HG03060 (cell line): Measurements from ENCODE around the gene TMEM198.

Experiments used
- ATAC-seq: cut with Tn5 transposase; IDR thresholded peaks from one replicate; pipeline ENCODE4 v1.9.1; 2021; ENCODE audit warnings: low read depth, moderate number of reproducible peaks; ENCODE audit not compliant: unreplicated experiment

The TMEM198 gene

DNA sequence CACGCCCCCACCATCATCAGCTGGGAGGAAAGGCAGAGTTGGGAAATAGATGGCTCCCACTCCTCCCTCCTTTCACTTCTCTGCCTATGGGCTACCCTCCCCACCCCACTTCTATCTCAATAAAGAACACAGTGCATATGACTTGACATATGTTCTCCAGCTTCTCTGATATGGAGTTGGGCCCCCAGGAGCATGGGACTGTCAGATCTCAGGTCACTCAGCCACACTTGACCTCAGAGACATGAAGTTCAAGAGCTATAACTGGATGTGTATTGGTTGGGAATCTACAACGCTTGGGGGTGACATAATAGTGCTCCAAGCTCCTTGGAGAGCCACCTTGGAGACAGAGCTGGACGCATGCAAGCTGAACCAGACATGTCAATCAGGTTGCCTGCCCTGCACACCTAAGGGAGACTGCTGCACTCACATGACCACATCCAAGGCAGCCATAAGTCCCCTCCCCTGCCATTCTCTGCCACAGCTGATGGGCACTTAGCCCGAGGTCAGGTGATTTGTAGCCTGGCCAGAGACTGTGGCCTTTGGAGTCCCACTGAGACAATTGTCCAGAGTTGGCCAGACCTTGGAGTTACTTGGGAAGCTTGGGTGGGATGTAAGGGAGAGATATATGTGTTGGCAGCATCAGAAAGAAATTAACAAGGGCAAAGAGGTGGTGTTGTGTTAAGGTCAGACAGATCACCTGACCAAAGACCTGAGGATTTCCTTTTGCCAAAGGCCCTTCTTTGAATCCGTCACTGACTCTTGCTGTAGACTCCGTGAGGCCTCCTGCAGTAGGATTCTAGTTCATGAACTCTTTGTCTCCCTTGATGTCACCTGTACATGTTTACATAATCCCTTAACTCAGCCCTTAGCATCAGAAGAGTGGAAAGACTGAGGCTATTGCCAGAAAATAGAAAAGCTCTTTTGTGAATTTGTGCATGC lies 32.0 kb downstream of the TMEM198 start:
- no peak for ATAC-seq

DNA sequence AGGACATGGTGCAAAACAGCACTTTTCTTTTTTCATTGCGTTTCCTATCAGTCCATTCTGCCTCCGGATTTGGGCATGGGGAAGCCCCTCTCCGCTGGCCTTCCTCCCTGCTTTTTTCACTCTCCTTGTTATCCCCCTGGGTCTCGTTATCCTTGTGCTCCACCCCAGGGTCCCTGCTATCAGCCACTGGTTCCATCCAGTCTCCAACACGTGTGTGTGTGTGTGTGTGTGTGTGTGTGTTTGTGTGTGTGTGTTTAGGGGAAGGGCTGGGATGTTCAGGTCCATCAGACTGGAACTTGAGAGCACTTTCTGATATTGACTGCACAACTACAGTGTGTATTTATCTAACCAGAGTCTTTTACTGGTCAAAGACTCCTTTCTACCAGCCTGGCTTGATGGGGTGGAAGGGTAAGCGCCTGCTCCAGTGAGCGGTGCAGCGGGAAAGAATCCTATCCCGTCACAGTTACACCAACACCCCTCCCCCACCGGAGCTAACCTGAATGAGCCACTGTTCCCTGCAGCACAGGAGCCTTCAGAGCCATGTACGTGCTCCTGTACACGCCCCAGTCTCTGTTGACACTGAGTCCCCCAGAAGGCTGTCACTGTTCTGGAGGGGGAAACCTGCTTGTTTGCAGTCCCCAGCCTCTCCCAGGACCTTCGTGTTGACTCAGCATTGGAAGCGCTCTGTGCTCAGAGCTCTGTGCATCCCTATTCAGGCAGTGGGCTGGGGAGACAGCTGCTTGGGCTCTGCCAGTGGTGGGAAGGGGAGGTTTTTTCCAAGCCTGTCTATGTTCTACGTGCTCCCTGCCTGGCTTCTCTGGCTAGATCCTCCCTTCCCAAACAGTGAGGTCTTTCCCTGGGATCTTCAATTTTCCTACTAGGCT lies 32.9 kb downstream of the TMEM198 start:
- ATAC-seq = no peak

DNA sequence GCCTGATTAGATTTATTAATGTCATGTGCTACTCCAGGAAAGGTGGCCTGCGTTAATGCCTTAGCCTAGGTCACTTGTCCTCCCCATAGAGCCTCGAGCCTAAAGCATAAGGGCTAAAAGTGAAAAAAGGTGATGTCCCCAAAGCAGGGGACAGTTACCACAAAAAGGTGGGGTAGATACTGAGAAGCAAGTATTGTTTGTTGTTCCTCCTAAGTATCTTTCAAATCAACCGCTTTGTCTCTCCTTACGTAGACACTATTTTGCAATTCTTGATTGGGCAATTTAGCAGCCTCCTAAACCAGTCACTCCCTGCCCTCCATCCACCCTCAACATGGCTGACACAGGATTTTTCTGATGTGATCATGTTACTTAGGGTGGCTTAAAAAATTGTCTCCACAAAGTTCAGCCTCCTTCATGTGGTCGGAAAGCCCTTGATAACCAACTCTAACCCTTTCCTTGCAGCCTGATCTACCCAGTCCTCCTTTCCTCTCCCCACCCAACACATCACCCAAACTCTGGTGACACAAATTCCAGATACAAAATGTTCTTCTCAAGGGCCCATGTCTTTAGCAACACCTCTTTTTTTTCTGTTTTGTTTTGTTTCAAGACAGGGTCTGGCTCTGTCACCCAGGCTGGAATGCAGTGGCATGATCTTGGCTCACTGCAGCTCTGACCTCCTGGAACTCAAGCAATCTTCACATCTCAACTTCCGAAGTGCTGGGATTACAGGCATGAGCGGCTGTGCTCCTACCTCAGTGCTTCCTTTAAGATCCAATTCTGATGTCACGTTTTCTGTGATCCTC lies 35.2 kb downstream of the TMEM198 start:
- no peak for ATAC-seq

DNA sequence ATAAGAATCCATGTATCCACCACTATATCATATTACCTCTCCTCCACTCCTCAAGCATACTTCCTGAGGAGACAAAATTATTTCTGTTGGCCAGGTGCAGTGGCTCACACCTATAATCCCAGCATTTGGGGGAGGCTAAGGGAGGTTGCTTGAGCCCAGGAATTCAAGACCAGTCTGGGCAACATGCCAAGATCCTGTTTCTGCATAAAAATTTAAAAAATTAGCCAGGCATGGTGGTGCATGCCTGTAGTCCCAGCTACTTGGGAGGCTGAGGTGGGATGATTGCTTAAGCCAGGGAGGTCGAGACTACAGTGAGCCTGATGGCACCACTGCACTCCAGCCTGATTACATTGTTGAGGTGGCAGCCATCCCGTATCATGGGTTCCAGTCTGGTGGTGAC lies 37.5 kb downstream of the TMEM198 start:
- no peak for ATAC-seq

DNA sequence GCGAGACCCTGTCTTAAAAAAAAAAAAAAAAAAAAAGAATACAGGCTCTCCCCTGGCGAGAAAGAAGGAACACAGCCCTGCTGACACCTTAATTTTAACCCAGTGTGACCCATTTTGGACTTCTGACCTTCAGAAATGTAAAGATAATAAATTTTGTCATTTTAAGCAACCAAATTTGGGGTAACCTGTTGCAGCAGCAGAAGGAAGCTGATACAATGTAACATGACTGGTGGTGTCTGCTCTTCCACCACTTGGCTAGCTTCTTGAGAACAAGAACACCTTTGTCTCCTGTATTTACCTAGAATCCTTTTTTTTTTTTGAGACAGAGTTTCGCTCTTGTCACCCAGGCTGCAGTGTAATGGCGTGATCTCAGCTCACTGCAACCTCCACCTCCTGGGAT lies 47.3 kb downstream of the TMEM198 start:
- no peak for ATAC-seq

DNA sequence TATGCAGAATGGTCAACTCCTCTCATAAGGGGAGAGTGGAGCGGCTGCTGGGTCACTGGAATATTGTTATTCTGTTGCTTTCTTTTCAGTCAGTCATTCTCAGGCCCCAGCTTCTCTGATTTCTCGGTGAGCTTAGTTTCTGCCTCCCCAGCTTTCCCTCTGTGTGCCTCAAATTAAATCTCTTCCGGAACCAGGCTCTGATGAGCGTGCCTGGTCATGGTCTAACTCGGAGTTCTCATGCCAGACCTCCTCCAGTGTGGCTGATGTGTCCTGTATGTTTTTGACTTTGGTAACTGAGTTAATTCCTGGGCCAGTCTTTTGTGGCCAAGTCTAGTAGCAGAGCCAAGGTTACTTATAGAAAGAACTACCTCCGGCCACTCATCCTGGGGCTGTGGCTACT lies 48.9 kb downstream of the TMEM198 start:
- no peak for ATAC-seq

DNA sequence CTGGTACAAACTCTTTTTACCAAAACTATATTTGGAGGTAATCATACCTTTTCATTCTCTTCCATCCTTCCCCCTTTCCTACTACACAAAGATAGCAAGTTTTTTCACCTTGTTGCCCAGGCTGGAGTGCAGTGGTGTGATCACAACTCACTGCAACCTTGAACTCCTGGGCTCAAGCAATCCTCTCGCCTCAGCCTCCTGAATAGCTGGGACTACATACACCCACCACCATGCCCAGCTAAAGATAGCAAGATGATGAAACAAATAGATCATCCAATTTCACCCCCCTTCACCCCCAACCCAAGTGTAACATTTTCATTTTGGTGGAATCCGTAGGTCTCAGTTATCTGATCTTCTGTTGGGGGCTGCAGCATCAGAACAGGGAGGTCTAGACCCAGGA lies 49.3 kb downstream of the TMEM198 start:
- ATAC-seq = no peak

DNA sequence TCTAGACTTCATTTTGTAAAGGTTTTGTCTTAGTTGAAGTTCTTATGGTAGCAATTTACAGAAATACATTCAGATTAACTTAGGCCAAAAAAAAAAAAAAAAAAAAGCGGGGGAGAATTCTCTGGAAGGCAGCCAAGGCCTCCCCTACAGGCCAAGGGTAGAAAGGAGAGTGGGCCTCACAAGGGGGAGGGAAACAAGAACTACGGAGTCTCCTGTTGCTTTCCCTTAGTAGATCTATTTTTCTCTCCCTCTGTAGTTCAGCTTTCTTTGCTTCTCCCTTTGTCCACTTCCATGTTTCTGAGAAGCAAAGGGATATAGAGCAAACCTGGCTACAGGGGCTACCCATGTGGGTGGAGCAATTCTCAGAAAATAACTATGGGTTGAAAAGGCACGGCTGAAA lies 51.4 kb downstream of the TMEM198 start:
- ATAC-seq = no peak

DNA sequence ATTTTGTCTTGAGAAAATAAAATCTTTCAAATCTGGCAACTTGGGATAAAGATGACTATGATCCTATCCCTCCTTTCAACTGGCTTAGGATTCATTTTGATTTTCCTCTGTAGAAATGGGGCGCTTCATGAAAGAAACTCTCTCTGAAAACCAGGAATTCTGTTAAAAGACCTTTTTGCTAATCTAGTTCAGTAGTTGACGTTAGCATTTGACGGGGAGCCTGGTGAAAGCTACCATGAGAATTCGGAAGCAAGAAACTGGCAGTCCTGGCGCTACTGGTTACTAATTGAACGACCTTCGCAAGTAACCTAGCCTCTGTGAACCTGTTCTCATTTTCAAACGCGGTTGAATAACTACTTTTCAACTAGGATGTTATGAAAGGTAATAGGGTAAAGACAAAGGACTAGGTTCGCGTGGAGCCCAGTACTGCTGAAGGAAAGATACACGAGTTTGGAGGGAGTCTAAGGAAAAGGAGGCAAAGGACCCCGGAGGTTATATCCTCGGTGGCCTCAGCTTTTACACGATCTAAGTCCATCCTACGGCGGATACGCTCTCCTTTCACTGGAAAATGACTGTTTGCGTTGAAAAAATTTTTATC lies 53.2 kb downstream of the TMEM198 start:
- ATAC-seq = no peak

DNA sequence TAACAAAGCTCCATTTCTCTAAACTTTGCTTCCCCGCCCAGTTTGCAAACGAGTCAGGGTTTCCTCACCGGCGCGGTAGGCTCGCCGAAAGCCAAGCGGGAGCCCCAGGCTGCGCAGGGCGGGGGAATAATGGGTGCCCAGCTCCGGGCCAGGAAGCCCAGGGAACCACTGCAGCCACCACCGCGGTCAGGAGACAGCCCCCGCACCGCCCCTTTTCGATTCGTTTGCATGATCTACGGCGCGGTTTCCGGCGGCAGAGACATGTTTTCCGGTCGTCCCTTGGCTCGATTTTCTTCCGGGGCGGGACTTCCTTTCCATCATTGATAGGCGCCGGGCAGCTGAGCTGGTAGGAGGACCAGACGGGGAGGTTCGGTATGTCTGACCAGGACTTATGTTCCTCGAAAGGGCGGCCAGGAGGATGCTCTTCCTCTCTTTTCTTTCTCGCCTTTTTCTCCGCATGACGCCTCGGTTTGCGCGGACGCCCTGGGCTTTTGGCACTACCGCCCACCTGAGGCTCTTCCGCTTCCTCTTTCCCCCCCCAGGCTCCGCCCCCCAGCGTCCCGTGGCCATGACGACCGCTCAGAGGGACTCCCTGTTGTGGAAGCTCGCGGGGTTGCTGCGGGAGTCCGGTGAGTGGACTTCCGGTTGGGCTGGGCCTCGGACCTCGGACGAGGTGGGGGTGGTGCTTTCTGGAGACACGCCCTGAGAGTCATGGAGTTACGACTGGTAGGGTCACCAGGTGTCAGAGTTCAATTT lies 53.9 kb downstream of the TMEM198 start, which contains the start of gene STK11IP:
TSS of gene STK11IP (plus strand) at position 306 of the 756 bp plus-strand sequence. CDS start at position 569, 263 bp downstream.
- ATAC-seq = peak; percentile 74

DNA sequence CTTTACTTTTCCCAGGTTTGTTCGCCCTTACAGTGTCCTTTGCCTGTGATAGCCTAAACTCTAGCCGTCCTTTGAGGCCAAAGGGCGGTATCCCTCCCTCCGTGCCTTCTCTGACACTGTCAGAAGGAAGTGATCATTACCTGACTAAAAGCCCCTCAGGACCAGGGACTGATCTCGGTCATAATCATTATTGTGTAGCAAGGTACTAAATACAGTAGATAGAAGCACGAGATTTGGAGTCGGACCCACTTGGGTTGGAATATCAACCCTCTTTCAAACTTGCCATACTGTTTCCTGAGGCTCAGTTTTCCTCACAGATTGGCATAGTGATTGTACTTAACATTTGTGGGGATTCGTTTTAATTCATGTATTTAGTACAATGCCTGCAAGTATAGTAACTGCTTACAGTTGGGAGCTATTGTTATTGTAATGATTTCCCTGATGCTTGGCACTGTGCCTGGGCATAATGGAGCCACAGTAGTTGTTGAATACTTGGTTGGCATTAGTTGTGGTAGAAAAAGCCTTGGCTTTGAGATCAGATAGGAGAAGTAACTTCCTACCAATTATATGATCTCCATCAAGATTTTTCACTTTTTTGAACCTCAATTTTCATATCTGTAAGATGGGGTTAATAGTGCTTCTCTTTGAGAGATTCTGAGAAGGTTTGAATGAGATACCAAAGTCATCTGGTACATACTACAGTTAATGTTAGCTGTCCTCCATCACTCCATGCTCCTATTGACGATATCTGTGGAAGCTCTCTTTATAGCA lies 54.7 kb downstream of the TMEM198 start:
- no peak for ATAC-seq
